ENCODE data around the gene SGIP1.

- no peak for TF ChIP-seq CTCF (IDR thresholded peaks at IDR 0.05)
- TF ChIP-seq POLR2A (IDR thresholded peaks at IDR 0.05) = no peak
- TF ChIP-seq EP300 (IDR thresholded peaks at IDR 0.05) = no peak
Observed at GRCh38 chr1:66739401-66740157, 205.6 kb downstream of the SGIP1 start.
